Measurements from ENCODE around the gene CPNE5. TPM values are rescaled to one million over a fixed set of nuclear protein-coding genes. Genes with fewer than 3 reads are reported as not detected.

CPNE5 gene
- polyA plus RNA-seq, 1 of the 3 experiments (the other 2 are of a cell fraction) = 0.30 TPM

DNA sequence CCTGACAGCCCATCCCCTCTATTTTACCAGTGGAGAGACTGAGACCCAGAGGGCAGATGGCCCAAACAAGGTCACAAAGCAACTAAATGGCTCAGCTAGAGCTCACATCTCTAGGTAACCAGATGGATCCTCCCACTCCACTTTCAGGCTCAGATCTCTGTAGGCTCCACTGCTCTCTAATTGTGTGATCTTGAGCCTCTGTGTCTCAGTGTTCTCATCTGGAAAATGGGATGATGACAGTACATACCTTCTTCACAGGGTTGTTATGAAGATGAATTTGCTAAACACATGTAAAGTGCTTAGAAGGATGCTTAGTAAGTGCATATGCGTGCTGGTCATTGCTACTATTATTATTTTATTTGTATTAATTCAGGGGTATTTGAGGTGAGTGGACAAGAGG is 101.1 kb downstream of the CPNE5 start:
- Histone ChIP-seq H3K79me2 (ENCODE audit: insufficient read depth) (no peaks in the 10 kb centered on the region), H3K27ac (ENCODE audit: low read depth in 2 of 2, low read length in 1 of 2) (no peak overlapping the region), H3K4me1 (ENCODE audit: control insufficient read depth in 1 of 2, insufficient read depth in 2 of 2, low read depth in 1 of 2, low read length in 1 of 2) (peaks cover 0 to 10% of the 10 kb centered on the region in 2 experiments; a peak in 1 of 4 replicates), H3K4me3 (ENCODE audit: low read depth in 2 of 2, low read length in 1 of 2) (no peak overlapping the region), H3K4me2 (no peak overlapping the region), H3K9ac (no peak overlapping the region), H3K9me3 (no peaks in the 10 kb centered on the region), H3K9me2 (no peaks in the 10 kb centered on the region), H3K27me3 (ENCODE audit: insufficient read depth) (no peaks in the 10 kb centered on the region), H3K36me3 (replicated peaks in 1 of 2; ENCODE audit: control insufficient read depth in 1 of 2, insufficient read depth in 2 of 2, low read length in 1 of 2) (no peaks in the 10 kb centered on the region), H4K20me1 (ENCODE audit: insufficient read depth) (no peaks in the 10 kb centered on the region), H2AFZ (ENCODE audit: low read depth) (no peak overlapping the region), H3F3A (replicated peaks; ENCODE audit: insufficient read depth) (no peaks in the 10 kb centered on the region)
- no peak for DNase-seq
- ChIA-PET CTCF (no interaction called here), POLR2A (no interaction called here)
- 63% methylated on average over 1 of the region's 1 CpG for WGBS (ENCODE audit: low lambda C conversion rate)
- TF ChIP-seq FOXJ3 (CRISPR knock-in tag; IDR thresholded peaks at IDR 0.05) (no peak), TEAD4 (IDR thresholded peaks at IDR 0.05; ENCODE audit: borderline replicate concordance, insufficient read depth) (no peak), RXRA (IDR thresholded peaks at IDR 0.05; ENCODE audit: borderline replicate concordance, low read depth) (no peak), NRF1 (IDR thresholded peaks at IDR 0.05; ENCODE audit: low read depth, low read length) (no peak), EP300 (IDR thresholded peaks at IDR 0.05; ENCODE audit: borderline replicate concordance in 1 of 2, low read depth in 1 of 2, low read length in 1 of 2) (no peak), TCF12 (IDR thresholded peaks at IDR 0.05) (no peak), IRF3 (IDR thresholded peaks at IDR 0.05; ENCODE audit: low read depth, low read length) (no peak), JUND (IDR thresholded peaks at IDR 0.05) (no peak), ELF1 (IDR thresholded peaks at IDR 0.05) (no peak), MEF2A (IDR thresholded peaks at IDR 0.05; ENCODE audit: borderline replicate concordance, low read depth) (no peak), ZBTB33 (IDR thresholded peaks at IDR 0.05; ENCODE audit: borderline replicate concordance, low read depth) (no peak), POLR2AphosphoS5 (IDR thresholded peaks at IDR 0.05; ENCODE audit: low read depth, low read length) (no peak), SMC3 (IDR thresholded peaks at IDR 0.05; ENCODE audit: low read depth, low read length) (no peak), SIN3A (IDR thresholded peaks at IDR 0.05; ENCODE audit: borderline replicate concordance, low read depth, low read length) (no peak), CHD2 (IDR thresholded peaks at IDR 0.05; ENCODE audit: low read length, partially characterized antibody) (no peak), FOSL2 (IDR thresholded peaks at IDR 0.05; ENCODE audit: borderline replicate concordance, low read depth) (no peak), MXI1 (IDR thresholded peaks at IDR 0.05; ENCODE audit: low read depth, low read length) (no peak), RCOR1 (IDR thresholded peaks at IDR 0.05; ENCODE audit: low read length) (no peak), RFX5 (IDR thresholded peaks at IDR 0.05; ENCODE audit: low read length) (no peak)
- TF ChIP-seq, protein P1, sequence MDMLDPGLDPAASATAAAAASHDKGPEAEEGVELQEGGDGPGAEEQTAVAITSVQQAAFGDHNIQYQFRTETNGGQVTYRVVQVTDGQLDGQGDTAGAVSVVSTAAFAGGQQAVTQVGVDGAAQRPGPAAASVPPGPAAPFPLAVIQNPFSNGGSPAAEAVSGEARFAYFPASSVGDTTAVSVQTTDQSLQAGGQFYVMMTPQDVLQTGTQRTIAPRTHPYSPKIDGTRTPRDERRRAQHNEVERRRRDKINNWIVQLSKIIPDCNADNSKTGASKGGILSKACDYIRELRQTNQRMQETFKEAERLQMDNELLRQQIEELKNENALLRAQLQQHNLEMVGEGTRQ (IDR thresholded peaks at IDR 0.05; ENCODE audit: borderline replicate concordance, low read depth, low read length) = no peak
